ENCODE measurements around the gene FAAP20.

GRCh38 chr1:2172551-2173146 is 21.9 kb downstream of the FAAP20 start:
- TF ChIP-seq CTCF (conservative IDR thresholded peaks at IDR 0.05) (no peak), ZFX (IDR thresholded peaks at IDR 0.05) (no peak)
